GM12891 (cell line): ENCODE measurements around the gene LIN9.

Experiments used
- PAX5 ChIP-seq: IDR thresholded peaks from 2 replicates; pipeline ENCODE4 v1.6.1; 2011; ENCODE audit warnings: low read length, moderate library complexity, mild to moderate bottlenecking; ENCODE audit not compliant: insufficient read depth, severe bottlenecking
- POLR2A ChIP-seq: IDR thresholded peaks from 2 replicates; pipeline ENCODE4 v1.6.1; 2011; ENCODE audit warnings: low read depth, low read length, control low read depth
- POLR2AphosphoS5 ChIP-seq: IDR thresholded peaks from 2 replicates; pipeline ENCODE4 v1.6.1; 2011; ENCODE audit warnings: low read depth, low read length, control low read depth
- POU2F2 ChIP-seq: IDR thresholded peaks from 2 replicates; pipeline ENCODE4 v1.6.1; 2011; ENCODE audit warnings: low read depth, mild to moderate bottlenecking, control low read depth, low read length, moderate library complexity
- SPI1 ChIP-seq: IDR thresholded peaks from 2 replicates; pipeline ENCODE4 v1.6.1; 2011; ENCODE audit warnings: low read depth, low read length, control low read depth
- TAF1 ChIP-seq: IDR thresholded peaks from 2 replicates; pipeline ENCODE4 v1.6.1; 2011; ENCODE audit warnings: low read depth, low read length, control low read depth

GRCh38 chr1:226292874-226293552 lies 16.0 kb downstream of the LIN9 start:
- TF ChIP-seq TAF1 (no peak), POLR2A (no peak), POLR2AphosphoS5 (no peak), PAX5 (no peak), POU2F2 (no peak), SPI1 (no peak)
